Astrocyte of the spinal cord (primary cell): ENCODE results near the gene DAGLB.

Experiments used
- DNase-seq: peaks from one replicate; pipeline ENCODE4 v3.0.0; 2011; ENCODE audit warnings: low read depth, low spot score
- H3K4me3 ChIP-seq: 2 replicates; pipeline ENCODE4 v1.5.1; 2011; ENCODE audit warnings: low read depth, mild to moderate bottlenecking, low read length, moderate library complexity
- CTCF ChIP-seq: IDR thresholded peaks from 2 replicates; pipeline ENCODE4 v1.5.1; 2012; ENCODE audit warnings: low read depth, mild to moderate bottlenecking, low read length, inconsistent platforms
- in situ Hi-C: cut with HindIII; loops from 2 replicates; pipeline ENCODE4 v1.10.0; 2017; ENCODE audit warnings: low sequenced_read_pairs

The DAGLB gene

GRCh38 chr7:6489612-6490011 is 41.9 kb upstream of the DAGLB start:
- H3K4me3 ChIP-seq = no peak overlapping the region
- DNase-seq = no peak
- in situ Hi-C loops = no loop called here
- no peak for TF ChIP-seq CTCF

GRCh38 chr7:6487184-6487545 is 39.4 kb upstream of the DAGLB start:
- no peak overlapping the region for H3K4me3 ChIP-seq
- in situ Hi-C loops = no loop called here

GRCh38 chr7:6486438-6487183 is 38.9 kb upstream of the DAGLB start:
- TF ChIP-seq CTCF = no peak
- no peak overlapping the region for H3K4me3 ChIP-seq
- no peak for DNase-seq
- in situ Hi-C loops = no loop called here

More at GRCh38 chr7:6487184-6487545, 39.4 kb upstream of the DAGLB start:
- no peak for DNase-seq
- no peak for TF ChIP-seq CTCF

GRCh38 chr7:6482743-6483119 is 35.0 kb upstream of the DAGLB start:
- H3K4me3 ChIP-seq = peak overlapping the region; percentile 93
- no peak for TF ChIP-seq CTCF
- in situ Hi-C loops = no loop called here
- no peak for DNase-seq

- peak overlapping the region; percentile 93 for H3K4me3 ChIP-seq
- no peak for TF ChIP-seq CTCF
- no peak for DNase-seq
- in situ Hi-C loops = no loop called here
Observed at GRCh38 chr7:6482307-6482706, 34.6 kb upstream of the DAGLB start.

GRCh38 chr7:6481445-6481844 is 33.7 kb upstream of the DAGLB start:
- no peak for DNase-seq
- in situ Hi-C loops = no loop called here
- H3K4me3 ChIP-seq = no peak overlapping the region
- TF ChIP-seq CTCF = no peak
